HG03575 (cell line): ENCODE data around the gene GAS2.
"Not testable (repeated sequence)": the region's sequence is repeated elsewhere in the genome, so short reads cannot be mapped to it uniquely, and the experiment has no call there.

Source experiments
- ATAC-seq: cut with Tn5 transposase; IDR thresholded peaks from one replicate; pipeline ENCODE4 v1.9.1; 2021; ENCODE audit not compliant: unreplicated experiment, insufficient number of reproducible peaks, low FRiP score; ENCODE audit errors: extremely low read depth

The GAS2 gene

DNA sequence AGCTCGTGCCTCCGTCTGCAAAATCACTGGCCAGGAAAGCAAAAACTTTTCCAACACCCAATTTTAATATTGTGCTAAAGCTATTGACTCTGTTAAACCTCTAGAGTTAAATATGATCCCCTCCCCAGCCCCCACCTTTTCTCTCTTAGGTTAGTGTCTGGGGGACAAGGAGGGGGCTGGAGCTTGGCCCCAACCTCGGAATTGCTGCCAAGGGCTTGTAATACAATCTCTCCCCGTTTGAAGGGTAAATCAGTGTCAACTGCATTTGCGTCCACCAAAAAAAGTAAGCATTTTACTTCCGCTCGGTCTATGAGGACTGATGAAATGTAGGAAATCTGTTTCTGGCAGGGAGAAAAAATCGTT, at the start of gene GAS2:
Gene GAS2 (plus strand): TSS at position 287 of the 363 bp plus-strand sequence. CDS start 8,259 bp downstream, outside the sequence.
- no peak for ATAC-seq

DNA sequence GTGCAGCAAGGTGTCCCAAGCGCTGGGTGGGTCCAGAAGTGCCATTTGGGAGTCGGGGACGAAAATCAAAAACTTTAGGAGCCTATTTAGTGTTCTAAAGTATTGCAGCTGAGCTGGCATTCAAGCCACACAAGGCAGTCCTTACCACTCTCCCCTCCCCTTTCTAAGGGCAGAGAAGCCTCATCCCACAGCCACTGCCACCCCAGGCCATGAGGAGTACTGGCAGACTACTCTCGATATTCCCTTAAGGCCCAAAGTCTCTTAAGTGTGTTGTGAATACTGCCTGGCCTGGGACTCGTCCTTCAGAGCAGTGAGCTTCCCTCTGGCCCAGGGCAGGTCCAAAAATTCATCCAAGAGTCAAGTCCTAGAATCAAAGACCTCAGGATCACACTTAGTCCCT, 48.5 kb upstream of the GAS2 start:
- no peak for ATAC-seq

DNA sequence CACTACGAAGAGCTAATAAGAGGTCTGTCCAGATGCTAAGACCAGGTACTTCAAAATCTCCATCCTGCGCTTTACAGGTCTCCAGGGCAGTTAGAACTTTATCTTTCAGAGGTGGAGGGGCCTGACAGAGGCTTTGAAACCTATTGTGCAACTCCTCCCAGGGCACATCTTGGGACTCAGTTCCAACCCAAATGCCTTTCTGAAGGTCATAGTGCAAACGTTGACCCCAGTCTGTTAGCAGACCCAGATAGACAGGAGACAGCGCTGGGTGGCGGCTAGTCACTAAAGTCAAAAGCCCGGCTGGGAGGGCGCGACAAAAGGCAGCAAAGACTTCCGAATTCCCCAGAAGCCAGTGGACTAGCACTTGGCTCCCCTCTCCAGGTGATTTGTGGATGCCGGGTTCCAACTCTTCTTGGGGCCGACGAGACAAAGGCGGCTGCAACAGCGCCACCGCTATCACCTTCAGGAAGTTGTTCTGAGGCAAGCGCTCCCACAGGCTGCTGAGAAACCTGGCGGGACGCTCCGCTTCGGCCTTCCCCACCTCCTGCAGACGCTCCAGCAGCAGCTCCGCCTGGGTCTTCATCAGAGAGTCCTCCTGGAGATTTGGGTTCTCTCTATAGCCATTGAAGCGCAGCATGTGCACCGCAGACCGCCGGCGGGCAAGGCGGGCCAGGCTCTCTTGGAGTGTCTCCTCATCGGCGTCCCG, 41.5 kb upstream of the GAS2 start:
- ATAC-seq: peak; percentile 22

DNA sequence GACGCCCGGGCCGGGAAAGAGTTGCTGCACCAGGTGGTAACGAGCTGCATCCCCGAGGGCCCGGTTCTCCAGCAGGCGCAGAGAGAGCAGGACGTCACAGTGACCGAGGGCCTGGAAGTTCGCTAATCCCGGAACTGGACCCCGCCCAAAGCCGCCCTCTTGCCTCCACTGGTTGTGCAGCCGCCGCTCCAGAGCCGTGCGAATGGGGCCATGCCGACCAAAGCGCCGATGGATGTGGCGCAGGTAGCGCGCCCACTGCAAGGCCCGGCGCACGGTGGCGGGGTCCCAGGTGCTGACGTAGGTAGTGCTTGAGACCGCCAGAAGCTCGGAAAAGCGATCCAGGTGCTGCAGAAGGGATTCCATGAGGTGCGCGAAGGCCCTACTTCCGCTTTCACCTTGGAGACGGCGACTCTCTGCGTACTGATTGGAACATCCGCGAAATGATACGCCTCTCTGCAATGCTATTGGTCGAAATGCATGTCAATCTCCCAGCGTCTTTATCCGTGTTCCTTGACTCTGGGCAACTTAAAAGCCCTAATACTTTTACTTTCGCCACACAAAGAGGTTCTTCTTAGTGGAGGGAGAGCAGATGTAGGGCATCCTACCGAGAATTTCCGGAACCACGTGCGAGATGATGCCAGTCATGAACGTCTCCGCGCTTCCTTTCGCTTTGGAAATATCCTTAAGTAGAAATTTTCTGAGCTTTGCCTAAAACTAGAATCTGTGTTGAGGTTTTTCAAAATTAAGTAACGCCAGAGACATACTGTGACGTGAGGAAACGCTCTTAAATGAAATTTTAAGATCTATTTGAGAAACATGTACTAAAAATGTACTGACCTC, 40.7 kb upstream of the GAS2 start, which contains the start of gene FANCF:
Gene FANCF (minus strand): TSS at position 376 of the 840 bp plus-strand sequence. CDS start 13 bp downstream, at position 363.
- peak; percentile 98 for ATAC-seq

DNA sequence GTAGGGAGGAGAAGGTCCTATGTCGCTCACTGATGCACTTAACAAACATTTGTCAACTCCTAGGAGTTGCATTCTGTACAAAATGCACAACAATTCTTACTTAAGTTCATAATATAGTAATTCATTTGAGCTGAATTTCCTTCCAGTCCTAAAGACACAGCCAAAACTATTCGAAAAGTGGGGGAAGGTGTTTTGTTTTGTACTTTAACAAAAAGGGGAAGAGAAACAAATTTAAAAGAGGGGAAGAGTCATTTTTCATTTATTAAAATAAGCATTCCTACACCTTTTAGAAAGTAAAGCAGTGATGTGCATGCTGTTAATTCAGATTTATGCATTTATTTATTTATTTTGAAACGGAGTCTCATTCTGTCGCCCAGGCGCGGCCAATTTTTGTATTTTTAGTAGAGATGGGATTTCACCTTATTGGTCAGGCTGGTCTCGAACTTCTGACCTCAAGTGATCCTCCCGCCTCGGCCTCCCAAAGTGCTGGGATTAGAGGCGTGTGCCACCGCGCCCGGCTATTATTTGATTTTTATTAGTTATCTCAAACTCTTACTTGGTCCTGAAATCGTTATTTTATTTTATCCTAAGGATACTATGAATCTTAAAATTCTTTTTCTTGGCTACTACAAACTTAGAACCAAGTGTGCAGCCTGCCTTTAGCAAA, 39.7 kb upstream of the GAS2 start:
- ATAC-seq: no peak

DNA sequence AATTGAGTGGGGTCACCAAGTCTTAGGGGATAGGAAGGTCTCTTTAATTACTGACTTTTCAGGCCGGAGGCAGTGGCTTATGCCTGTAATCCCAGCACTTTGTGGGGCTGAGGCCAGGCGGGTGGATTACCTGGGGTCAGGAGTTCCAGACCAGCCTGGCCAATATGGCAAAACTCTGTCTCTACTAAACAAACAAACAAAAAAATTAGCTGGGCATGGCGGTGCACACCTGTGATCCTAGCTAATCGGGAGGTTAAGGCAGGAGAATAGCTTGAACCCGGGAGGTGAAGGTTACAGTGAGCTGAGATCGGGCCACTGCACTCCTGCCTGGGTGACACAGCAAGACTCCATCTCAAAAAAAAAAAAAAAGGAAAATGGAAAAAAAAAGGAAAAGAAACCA, 39.0 kb upstream of the GAS2 start:
- ATAC-seq: no peak

DNA sequence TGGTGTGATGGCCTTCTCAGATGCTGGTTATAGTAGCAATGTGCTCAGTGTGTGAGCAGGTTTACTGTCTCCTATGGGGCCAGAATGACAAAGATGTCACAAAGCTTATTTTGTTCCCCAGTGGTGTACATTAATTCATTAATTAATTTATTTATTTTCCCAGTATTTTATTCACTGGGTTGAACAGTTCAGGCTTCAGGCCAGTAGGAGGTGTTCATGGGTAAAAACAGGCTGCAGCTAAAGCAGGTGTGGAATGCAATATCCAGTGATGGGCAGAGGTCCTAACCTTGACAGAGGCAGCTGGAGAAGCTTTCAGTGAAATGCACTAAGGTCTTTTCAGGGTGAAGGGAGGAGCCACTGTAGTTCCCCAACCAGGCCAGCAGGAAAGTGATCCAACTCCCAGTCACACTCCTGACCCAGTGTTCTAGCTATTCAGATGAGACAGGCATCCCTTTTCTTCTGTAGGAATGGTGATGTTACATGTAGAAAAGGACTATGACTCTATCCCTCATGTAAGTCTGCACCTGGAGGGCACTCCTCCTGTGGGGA, 33.0 kb upstream of the GAS2 start:
- ATAC-seq: no peak

DNA sequence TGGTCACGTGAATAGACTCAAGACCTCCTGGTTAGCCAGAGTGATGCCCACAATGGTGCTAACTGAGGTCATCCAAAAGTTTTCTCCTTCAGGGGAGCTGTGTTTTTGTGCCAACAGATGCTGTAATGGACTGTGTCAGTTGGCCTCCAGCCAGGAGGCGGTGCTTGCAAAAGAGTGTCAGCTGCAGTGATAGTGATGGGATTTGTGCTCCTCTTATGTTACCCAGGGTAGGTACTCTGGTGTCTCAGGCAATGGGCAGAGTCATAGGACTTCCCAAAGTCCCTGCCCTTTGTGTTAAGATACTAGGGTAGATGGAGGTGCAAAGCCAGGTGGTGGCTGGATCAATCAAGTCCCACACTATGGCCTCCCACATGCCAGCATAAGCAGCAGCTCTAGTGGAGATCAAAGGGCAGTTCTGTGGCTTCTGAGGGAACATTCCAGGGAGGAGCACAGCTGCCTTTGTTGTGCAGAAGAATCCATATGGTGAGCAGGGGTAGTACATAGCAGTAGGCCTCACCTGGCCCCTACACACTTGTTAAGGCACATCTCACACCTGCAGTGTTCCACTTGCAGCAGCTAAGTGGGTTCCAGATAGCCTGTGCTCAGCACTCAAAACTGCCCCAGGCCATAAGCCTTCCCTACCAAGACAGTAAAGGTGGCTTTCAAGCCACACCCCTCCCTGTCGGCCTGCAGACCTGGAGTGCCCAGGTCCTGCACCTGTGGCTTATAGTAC, 31.3 kb upstream of the GAS2 start:
- ATAC-seq: no peak

DNA sequence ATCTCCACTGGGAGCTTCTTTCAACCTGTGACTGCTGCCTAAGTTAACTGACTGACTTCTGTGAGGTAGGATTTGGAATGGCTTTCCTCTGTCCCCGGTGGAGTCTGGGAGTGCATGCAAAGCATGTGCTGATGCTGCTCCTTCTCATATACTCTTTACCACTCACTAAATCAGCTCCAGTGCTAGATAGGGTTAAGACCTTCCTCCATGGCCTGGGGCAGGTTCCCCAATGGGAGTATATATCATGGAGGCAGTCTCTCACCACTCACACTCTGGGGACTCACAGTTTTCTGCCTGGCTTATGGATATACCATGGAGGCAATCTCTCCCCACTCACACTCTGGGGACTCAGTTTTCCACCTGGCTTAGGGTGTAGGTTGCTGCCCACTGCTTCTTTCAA, 30.7 kb upstream of the GAS2 start:
- ATAC-seq: no peak

DNA sequence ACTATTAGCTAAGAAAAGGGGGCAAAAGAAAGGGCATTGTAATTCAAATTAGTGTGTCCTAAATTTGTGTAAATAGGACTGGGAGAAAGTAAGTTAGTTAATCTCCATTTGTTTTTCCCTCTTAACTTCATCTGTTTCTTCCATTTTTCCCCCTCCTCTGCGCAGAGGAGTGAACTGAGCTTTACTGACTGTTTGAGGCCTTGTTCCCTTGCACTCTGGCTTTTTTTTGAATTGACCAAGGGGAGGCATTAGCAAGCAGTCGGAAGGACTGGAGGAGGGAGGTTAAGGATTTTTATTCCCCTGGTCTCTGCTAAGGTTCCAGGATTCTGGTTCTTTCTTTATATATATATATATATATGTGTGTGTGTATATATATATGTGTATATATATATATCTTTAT, 25.5 kb upstream of the GAS2 start:
- no peak for ATAC-seq

DNA sequence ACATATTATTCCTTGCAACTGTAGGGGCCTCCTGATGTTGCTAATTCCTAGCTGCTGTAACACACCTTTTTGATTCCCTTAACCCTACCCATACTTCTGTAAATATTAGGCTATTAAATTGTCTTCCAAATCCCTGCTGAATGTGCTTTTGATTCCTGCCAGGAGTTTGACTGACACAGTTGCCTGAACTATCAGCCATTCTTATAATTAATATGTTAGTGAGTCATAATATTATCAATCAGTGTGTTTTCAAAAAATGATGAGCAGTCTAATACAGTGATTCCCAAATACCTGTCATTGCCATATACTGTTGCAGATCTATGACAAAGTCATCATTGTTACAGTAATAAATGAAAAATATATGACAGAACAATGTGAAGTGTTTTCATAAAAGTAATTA, 24.9 kb upstream of the GAS2 start:
- no peak for ATAC-seq

DNA sequence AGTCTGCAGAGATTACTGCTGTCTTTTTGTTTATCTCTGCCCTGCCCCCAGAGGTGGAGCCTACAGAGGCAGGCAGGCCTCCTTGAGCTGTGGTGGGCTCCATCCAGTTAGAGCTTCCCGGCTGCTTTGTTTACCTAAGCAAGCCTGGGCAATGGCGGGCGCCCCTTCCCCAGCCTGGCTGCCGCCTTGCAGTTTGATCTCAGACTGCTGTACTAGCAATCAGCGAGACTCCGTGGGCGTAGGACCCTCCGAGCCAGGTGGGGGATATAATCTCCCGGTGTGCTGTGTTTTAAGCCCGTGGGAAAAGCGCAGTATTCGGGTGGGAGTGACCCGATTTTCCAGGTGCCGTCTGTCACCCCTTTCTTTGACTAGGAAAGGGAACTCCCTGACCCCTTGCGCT, 14.1 kb upstream of the GAS2 start:
- not testable (repeated sequence) for ATAC-seq

DNA sequence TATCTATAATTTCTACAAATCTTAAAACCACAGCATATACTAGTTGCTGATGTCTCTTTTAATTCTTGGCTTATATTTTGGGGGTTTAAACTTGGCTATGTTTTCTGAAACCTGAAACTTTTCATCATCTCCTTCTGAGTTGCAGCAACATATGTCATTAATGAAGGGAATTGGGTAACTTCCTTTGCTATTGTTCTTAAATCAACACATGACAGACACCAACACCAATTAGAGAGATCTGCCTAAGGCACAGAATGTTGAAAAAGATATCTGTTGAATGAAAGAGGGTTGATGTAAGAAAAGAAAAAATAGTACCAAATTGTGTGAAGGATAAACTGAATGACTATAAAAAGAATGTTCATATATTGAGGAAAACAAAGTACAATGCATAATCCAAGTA, 10.3 kb upstream of the GAS2 start:
- no peak for ATAC-seq

DNA sequence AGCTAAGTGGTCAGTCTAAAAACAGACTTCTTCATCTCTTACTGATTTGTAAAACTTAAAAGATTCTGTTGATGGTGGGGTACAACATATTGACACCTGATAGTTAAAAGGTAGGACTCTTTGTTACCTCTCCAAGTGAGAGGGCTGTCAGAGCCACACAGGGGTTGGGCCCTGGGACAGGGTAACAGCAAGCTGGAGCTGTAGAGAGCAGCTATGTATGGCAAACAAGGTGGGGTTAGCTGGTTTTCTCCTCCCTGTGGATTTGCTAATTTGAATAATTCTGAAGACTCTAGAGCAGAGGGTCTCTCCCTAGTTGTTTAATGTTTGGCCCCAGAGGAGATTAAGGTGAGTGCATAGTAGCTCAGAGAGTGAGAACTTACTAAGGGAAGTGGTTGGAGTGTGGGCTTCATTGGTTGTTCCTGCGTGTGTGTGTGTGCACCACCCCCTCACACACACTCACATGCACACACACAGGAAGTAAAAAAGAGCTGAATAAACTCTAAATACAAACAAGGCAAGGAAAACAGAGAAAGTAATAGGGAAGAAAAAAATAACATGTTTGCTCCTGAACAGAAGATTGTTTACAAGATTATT, 9.2 kb upstream of the GAS2 start:
- peak; percentile 88 for ATAC-seq

DNA sequence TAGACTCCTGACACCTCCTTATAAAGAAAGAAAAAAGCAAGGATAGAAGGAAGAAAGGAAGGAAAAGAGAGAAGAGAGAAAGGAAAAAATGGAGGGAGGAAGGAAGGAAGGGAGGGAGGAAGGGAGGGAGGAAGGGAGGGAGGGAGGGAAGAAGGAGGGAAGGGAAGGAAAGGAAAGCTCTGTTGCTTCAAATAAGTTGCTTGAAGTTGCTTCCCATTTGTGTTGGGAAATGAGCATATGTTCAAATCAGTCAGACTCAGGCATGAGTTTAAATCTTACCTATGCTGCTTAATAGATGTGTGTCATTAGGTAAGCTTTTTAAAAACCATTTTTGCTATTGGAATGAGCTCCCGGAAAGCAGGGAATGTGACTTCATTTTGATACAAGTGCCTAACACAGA, 6.6 kb upstream of the GAS2 start:
- no peak for ATAC-seq

DNA sequence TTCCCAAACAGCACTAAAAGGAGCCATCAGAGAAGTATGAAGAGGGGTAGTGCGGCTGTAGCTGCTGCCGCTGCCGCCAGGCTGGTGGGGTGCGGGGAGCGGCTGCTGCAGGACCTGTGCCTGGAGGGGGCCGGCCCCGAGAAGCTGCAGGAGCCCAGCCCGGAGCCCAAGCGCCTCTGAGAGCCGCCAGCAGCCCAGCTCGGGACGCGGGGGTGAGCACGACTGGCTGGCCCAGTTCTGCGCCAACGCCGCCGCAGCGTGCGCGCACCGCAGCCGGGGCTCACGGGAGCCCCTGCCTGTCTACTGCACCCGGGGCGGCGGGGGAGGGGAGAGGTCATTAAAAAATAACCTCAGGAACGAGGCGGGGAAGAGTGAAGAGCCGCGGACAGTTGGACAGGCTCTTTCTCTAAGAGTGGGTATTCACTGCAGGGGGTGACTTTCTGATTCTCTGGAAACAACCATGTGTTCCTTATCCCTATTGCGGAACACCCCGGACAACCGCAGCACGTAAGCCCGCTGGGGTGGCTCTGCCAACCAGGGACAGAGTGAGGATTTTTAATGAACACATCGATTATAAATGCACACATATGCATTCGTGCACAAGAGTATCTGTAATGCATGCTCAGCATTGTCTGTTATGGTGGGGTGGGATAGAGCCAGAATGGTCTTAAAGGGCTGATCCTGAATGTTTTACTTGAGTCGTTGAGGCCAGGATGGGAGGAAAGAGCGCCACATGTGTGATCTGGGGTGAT, 453 bp downstream of the GAS2 start:
- no peak for ATAC-seq

DNA sequence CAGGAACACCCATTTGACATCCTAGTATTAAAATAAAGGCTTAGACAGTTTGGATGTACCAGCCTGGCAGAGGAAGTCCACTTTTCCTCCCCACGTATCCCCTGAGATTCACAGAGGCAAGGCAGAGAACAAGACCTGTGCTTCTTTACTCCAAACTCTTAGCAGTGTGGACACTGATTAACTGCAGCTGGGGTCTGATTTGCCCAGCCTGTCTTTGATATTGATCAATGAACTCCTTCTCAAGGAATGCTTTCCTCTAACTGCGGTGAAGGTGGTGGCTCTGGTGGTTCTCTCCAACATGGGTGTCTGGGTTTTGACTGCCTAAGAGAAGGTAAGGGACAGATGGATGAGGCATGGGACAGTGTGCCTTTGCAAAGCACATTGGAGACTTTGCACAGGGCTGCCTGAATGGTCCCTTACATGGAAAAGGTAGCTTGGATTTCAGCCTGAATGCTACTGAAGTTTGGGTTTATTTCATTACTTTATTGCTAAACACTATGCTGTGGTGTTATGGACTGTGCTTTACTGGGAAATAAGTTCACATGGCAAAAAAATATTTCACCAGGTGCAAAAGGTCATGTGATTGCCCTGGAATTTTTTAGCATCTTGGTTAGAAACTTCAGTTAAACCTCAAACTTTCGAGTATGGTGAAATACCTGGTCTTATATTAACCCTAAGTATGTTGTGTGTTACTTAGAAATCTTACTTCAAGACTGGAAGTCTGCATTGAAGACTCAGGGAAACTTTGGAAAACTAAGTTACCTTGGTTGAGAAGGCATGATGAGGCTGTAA, 1.8 kb downstream of the GAS2 start:
- ATAC-seq: no peak
